Germinal center (tissue), 1 donor: ENCODE results near the gene ABCG1.
"Not testable (repeated sequence)": the region's sequence is repeated elsewhere in the genome, so short reads cannot be mapped to it uniquely, and the experiment has no call there.

Experiments
- DNase-seq: peaks from one replicate; pipeline ENCODE4 v3.0.0; 2012; ENCODE audit warnings: mixed read lengths, low spot score

ABCG1 gene

DNA sequence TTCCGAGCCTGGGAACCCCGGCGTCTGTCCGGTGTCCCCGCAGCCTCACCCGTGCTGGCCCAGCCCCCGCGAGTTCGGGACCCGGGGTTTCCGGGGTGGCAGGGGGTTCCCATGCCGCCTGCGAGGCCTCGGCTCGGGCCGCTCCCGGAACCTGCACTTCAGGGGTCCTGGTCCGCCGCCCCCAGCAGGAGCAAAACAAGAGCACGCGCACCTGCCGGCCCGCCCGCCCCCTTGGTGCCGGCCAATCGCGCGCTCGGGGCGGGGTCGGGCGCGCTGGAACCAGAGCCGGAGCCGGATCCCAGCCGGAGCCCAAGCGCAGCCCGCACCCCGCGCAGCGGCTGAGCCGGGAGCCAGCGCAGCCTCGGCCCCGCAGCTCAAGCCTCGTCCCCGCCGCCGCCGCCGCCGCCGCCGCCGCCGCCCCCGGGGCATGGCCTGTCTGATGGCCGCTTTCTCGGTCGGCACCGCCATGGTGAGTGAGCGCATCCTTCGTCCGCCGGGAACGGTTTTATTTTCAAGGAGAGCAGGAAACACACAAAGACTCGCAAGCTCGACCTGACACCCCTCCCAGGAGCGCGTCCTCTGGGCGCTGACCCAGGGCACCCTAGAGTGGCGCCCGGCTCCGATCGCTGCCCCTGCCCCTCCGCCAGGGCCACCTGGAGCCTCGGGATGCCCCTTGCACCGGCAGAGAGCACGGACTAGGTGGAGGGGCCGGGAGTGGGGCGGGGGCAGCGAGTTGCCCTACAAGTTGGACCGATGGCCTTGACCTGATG is at the start of gene ABCG1:
ABCG1 (plus strand) TSS at position 305 of the 770 bp plus-strand sequence; CDS start at position 428, 123 bp downstream.
- peak; percentile 81 for DNase-seq

DNA sequence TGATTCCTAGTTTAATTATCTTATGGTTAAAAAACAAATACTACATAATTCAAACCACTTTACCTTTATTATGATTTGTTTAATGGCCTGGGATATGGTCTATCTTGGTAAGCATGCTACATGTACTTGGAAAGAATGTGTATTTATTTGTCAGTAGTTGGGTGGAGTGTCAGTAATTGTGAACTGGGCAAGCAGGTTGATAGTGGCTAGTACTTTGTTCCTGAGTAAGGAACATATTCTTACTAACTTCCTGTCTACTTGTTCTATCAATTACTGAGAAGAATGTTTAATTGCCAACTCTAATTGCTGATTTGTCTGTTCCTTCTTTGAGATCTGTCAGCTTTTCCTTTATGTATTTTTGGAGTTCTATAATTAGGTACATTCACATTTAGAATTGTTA is 49.2 kb upstream of the ABCG1 start:
- no peak for DNase-seq

DNA sequence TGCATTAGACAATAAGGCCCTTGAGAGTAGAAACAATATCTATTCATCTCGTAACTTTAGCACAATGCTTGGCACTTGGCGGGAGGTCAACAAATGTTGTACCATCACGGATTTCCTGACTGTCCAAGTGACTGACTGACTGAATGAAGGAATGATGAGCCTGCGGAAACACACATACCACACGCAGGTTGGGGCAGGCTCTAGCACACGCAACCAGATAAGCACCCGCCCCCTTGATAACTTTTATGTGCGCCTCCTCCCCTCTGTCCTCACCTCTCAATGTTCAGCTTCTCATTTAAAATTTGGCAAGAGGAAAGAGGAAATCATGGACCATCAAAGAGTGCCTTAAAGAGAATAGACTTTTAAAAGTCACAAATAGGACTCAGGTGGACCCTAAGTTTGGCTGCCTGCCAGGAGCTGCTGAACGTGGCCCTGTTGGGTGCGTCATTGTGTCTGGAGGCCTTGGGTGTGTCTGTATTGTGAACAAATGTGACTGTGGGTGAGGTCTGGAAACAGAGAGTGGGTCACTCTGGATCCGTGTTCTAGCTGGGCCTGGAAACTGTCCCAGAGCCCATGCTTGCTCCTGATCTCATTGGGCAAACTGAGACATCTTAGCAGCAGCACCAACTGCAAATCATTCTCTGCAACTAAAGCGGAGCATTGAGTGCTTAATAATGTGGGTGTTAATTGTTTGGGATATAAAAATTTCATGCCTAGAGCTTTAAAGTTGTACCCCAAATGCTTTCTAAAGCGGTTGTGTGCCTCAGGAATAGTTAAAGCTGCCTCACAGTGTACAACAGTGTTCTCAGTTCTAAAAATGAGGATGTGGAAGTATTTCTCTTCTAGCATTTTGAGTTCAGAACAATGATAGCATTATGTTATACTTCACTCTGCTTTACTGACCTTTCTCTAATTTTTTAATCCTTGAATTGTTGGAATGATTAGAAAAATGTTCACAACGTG is 47.6 kb upstream of the ABCG1 start:
- no peak for DNase-seq

DNA sequence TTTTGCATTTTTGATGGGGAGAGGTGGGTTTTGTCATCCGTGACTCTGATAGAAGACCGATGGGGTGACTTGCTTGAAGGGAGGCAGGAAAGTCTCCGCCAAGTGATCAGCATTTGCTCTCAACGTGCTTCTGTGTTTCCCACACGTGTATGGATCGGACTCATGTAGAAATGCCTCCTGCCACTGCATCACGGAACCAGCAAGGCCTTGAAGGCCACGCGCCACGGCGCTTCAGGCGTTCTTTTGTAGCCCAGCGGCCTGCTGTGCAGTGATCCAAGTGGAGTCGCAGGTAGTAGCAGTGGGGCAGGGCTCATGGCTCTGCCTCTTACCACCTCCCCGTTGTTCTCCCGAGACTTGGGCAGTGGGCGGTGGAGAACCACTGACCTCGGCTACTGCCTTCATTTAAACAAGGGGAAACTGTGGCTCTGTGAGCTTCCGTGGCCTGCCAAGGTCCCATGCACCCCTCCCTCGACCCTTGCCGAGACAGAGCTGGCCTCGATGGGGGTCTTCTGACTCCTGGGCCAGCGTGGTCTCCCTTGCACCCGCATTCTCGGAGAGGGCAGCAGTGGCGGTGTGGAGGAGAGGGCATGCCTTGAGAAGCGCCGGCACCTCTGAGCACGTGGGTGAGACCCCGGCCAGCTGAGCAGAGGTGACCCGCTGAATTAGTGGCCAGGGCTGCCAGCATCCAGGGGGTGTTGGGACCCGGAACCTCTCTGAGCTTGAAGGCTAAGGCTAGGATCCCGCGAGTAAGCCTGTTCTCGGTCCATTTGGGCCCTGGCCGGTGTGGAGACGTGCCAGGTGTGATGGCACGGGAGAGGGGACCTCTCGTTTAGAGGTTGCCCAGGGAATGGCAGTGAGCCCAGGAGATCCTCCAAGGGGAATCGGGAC is 46.1 kb upstream of the ABCG1 start:
- DNase-seq: no peak

DNA sequence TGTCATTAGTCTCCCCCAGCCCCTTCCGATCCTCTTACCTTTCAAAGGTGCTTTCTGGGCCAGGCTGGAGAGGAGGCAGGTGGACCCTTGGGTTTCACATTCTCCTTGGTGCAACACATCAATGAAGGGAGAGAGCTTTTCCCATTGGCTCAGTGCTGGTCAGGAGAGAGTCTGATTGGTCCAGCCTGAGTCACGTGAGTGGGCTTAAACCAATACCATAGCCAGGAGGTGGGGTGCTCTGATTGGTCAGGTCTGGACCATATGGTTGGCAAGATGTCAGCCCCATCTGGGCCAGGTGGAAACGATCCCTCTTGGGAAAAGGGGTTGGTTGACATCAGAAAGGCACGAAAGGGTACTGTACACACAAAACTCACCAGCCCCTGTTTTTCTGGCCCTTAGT is 44.8 kb upstream of the ABCG1 start:
- peak; percentile 38 for DNase-seq

DNA sequence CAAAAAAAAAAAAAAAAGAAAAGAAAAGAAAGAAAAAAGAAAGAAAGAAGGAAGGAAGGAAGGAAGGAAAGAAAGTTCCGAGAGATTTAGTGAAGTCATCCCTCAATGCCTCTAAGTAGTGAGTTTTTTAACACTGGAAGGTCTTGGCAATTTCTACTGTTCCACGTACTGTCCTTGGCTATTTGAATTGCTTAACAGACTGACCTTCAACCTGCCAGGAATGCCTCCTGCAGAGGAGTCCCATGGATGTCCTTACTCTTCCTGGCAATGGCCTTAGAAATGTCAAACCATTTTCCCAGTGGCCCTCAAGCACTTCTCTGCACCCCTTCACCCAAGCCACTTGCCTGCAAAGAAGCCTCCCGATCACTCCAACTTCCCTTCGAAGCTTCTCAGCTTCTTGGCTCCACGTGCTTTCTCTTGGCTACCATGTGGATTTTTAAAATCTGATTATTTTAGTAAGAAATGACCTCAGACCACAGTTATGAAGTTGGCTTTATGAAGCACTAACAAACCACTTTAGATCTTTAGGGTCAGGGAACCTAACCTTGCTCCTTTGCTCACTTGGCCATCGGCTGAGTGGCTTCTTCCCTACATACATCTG is 43.7 kb upstream of the ABCG1 start:
- no peak for DNase-seq

DNA sequence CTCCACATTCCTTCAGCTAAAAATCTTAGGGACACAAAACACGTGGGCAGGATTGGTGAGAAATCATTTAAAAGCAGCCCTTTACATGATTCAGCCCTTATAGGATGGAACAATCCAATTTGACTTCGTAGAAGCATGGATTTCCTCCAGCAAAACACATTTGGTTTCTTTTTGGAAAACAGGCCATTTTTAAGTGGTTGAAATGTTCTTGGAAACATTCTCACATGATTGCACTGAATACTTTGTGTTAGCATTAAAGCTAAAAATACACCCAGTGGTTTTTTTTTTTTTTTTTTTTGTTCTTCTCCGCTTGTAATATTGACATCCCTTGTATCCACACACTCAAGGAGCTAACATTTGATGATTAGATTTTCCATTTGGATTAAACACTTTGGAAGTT is 42.1 kb upstream of the ABCG1 start:
- DNase-seq: no peak

DNA sequence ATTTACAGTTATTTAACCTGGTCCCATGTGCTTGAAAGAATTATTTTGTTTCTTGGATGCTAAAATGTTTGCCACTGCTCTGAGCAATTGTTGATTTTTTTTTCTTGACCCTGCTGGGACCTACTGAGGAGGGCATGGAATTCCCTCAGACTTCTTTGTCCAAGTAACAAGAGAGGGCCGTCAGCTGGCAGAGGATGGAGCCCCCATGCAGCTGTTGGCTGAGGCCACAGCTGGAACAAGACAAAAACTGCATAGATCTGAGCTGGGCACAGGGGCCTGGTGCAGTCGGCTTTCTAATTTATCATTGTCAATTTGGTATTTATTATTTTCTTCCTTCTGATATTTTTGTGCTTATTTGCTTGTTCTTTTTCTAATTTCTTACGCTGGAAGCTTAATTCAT is 39.6 kb upstream of the ABCG1 start:
- DNase-seq: no peak

DNA sequence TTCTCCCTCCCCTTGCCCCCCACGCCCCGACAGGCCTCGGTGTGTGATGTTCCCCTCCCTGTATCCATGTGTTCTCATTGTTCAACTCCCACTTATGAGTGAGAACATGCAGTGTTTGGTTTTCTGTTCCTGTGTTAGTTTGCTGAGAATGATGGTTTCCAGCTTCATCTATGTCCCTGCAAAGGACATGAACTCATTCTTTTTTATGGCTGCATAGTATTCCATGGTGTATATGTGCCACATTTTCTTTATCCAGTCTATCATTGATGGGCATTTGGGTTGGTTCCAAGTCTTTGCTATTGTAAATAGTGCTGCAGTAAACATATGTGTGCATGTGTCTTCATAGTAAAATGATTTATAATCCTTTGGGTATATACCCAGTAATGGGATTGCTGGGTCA is 38.9 kb upstream of the ABCG1 start:
- DNase-seq: not testable (repeated sequence)

DNA sequence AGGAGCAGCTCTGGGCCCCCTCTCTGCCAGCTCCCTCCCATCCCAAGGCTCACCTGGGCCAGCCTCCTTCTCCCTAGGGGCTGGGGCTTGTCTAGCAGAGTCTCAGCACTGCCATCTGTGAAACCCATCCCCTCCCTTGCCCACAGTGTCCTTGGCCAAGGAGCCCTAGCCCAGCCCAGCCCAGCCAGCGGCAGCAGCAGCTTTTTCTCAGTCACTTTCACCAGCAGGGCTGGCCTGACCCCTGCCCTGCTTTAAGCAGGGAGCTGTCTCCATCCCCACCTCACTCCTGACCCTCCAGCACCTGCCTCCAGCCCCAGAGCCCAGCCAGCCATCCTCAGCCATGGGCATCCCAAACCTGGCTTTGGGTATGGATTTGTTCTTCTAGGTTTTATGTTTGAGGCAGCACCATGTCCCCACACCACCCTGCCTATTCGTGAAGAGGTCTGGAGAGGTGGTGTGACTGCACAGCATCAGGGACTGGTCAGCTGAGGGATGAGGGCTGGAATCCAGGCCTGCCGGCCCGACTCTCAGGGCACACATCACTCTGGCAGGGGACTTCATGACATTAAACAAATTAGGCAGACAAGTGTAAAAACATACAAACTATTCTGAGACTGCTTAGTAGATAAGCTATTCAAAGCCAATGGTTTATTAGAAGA is 36.1 kb upstream of the ABCG1 start:
- DNase-seq: no peak

DNA sequence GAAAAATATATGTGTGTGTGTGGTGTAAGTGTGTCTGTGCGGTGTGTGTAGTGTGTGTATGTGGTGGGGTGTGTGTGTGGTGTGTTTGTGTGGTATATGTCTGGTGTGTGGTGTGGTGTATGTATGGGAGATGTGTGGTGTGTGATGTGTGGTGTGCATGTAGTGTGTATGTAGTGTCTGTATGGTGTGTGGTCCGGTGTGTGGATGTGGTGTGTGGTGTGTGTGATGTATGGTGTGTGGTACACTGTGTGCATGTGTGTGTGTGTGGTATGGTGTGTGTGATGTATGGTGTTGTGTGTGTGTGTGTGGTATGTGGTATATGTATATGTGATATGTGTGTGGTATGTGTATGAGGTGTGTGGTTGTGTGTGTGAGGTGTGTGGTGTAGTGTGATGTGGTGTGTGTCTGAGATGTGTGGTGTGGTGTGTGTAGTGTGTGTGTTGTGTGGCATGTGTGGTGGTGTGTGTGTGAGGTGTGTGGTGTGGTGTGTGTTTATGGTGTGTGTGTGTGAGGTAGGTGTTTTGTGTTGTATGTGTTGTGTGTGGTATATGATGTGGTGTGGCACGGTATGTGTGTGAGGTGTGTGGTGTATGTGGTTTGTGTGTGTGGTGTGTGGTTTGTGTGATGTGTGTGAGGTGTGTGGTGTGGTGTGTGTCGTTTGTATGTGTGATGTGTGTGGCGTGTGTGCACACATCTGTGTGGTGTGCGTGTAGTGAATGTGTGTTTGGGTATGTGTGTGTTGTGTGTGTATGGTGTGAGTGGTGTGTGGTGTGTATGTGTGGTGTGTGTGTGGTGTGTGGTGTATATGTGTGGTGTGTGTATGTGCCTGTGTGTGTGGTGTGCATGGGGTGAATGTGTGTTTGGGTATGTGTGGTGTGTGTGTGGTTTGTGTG is 35.3 kb upstream of the ABCG1 start:
- no peak for DNase-seq

DNA sequence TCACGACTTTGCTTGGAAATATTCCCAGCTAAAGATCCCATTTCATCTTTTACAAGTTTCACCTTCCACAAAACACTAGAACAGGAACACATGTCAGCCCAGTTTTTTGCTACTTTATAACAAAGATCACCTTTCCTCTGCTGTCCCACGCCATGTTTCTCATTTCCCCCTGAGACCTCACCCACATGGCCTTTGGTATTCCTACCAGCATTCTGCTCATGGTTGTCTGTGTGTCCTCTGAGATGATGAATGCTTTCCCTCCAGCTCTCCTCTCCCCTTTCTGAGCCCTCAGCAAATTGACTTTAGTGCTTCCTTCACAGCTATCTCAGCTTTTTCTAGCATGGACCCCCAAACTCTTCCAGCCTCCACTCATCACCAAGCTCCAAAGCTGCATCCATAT is 32.3 kb upstream of the ABCG1 start:
- DNase-seq: no peak

DNA sequence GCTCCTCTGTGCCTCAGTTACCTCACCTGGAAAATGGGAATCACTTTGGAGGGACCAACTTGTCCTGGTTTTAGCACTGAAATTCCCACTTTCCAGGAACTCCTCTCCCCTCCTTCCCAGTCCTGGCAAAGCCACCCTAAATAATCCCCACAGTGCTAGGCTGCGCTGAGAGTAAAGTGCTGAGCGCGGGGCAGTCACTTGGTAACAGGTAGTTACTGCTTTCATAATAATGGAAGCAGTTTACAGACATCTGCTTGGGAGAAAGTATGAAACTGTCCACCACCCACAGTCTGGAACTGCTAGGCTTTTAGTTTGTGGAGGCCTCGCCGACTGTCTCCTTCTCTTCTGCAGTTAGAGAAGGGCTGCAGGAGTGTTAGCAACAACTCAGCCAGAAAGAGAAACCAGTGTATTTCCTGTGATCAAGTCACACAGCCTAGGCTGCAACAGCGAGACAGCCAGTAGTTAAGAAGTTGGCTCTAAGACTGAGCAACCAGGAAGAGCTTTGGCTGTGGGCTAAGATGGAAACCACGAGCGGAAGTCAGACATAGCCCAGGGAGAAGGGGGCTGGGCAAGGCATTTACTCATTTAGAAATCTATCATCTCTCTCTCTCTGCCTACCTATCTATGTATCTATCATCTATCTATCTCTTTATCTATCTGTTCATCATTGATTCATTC is 30.8 kb upstream of the ABCG1 start:
- DNase-seq: peak; percentile 74

DNA sequence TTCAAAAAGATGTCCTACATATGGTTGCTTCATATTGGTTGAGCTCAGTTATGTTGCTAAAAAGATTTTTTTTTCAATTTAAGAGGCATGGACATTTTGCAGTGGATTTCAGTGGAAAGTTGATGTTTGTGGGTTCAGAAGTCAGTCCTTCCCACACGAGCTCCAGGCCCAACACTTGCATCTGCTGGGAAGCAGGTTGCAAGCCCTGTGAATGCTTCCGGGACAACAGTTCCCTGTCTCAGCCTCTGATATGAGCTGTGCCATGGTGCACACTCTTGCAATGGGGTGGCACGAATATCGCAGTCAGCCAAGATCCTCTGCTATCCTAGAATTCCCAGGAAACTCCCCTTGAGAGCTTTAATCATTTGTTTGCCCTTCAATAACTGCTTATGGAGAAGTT is 30.3 kb upstream of the ABCG1 start:
- DNase-seq: no peak

DNA sequence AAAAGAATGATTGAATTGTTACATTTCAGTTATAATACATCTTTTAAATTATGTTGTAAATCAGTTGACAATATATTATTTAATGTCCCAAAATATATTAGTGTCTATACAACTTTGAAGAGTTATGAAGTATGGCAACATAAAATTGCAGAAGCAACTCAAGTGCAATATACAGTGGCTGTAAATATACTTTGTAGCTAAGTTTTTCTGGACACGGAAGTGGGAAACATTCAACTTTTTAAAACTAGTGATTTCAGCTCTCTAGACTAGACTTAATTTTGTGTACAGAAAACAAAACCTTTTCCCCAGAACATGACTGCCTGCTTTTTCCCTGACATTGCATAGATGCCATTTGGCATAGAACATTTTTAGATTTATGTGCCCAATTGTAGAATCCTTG is 29.5 kb upstream of the ABCG1 start:
- DNase-seq: no peak

DNA sequence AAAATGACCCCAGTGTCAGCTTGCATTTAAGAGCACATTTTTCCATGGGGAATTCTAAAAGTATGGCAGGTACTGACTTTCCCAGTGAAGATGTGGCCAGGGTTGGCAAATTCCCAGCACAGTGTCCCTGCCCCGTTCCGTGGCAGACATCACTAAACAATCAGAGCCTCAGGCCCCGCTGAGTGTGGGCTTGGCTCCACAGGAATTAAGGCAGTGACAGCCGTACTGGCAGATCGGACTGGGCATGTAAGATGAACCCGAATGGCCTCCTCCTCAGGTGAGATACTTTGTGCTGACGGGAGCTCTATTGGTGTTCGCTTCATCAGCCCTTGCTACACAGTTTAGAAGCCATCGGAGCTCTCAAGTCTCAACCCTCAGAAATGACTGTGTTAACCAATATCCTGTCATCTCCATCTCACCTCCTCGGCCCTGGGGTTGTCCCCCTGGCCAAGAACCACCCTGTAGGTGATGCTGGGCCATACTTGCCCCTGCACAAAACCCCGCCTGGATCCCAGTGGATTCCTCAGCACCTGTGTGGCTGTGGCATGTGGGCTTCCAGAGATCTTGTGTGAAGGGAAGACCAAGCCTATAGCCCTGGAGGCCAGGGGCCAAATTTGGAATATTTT is 29.0 kb upstream of the ABCG1 start:
- DNase-seq: no peak

DNA sequence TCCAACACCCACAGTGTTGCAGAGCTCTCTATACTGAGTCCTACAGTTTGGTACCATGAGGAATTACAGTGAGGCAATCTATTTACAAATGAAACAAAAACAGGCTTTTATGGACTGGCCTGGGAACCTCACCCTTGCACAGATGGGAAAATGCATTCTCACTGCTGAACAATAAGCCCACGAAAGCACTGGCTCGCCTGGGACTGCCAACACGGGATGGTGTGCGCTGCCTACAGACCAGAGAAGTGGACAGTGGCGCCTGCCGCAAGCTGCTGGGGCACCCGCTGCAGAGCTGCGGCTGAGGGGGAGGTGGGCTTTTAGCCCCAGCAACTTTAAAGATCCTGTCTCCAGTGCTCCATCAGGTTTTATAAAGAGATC is 28.5 kb upstream of the ABCG1 start:
- DNase-seq: no peak

DNA sequence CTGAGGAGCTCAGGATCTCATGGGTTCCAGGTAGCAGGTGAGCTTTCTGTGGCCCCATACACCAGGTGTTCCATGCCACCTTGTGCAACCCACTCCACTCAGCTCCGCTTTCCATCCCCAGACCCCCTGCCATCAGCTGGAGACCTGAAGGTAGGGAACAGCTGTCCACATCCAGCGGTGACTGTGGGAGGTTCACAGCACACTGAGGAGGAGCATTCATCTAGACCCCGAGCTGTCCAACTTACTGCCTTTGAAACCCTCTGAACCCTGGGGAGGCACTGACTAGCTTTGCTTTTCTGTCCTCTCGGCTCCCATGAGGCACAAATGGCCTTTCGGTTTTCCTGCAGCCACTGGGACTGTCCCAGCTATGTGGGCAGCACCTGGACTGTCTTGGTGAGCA is 27.9 kb upstream of the ABCG1 start:
- no peak for DNase-seq
